ENCODE results near the gene CYB5R3. TPM values are rescaled to one million over a fixed set of nuclear protein-coding genes. Genes with fewer than 3 reads are reported as not detected.

The CYB5R3 gene
- total RNA-seq, 2 donors from 2014 or later = 125 to 455 TPM

- peak overlapping the region; percentile 96 to 97 for H3K27ac ChIP-seq
- DNase-seq (ENCODE audit: low spot score) = peak; percentile 46
- H3K4me3 ChIP-seq = peak overlapping the region; percentile 92
- no peaks in the 10 kb centered on the region for H3K9me3 ChIP-seq
- H3K4me1 ChIP-seq (replicated peaks) = peaks cover 45% of the 10 kb centered on the region
- no peaks in the 10 kb centered on the region for H3K36me3 ChIP-seq
- intact Hi-C loops (cut with DNase I) = no loop called here
- H3K27me3 ChIP-seq (replicated peaks; ENCODE audit: insufficient read depth) = no peaks in the 10 kb centered on the region
- WGBS = 2% methylated on average over 48 of the region's 49 CpGs
- TF ChIP-seq POLR2A (IDR thresholded peaks at IDR 0.05) (peak; percentile 77), CTCF (IDR thresholded peaks at IDR 0.05) (no peak), POLR2AphosphoS5 (IDR thresholded peaks at IDR 0.05) (no peak)
Observed at GRCh38 chr22:42648368-42649245, 585 bp downstream of the CYB5R3 start.

- intact Hi-C loops (cut with DNase I) = no loop called here
- 51% methylated on average over 4 of the region's 4 CpGs for WGBS
- TF ChIP-seq CTCF (IDR thresholded peaks at IDR 0.05) (no peak), POLR2A (IDR thresholded peaks at IDR 0.05) (no peak), POLR2AphosphoS5 (IDR thresholded peaks at IDR 0.05) (no peak)
- DNase-seq (ENCODE audit: low spot score) = no peak
- H3K36me3 ChIP-seq = no peaks in the 10 kb centered on the region
- H3K27ac ChIP-seq = peak overlapping the region; percentile 96 to 97
- peaks cover 45% of the 10 kb centered on the region for H3K4me1 ChIP-seq (replicated peaks)
- H3K9me3 ChIP-seq = no peaks in the 10 kb centered on the region
- H3K27me3 ChIP-seq (replicated peaks; ENCODE audit: insufficient read depth) = no peaks in the 10 kb centered on the region
- peak overlapping the region; percentile 92 for H3K4me3 ChIP-seq
Observed at GRCh38 chr22:42648017-42648367, 1.2 kb downstream of the CYB5R3 start.

GRCh38 chr22:42646569-42647525 is 2.3 kb downstream of the CYB5R3 start:
- WGBS = 15% methylated on average over 16 of the region's 16 CpGs
- Histone ChIP-seq H3K27me3 (replicated peaks; ENCODE audit: insufficient read depth) (no peaks in the 10 kb centered on the region), H3K4me1 (replicated peaks) (peaks cover 45% of the 10 kb centered on the region), H3K36me3 (no peaks in the 10 kb centered on the region), H3K9me3 (no peaks in the 10 kb centered on the region), H3K4me3 (peak overlapping the region; percentile 2 to 32), H3K27ac (peak overlapping the region; percentile 96 to 97)
- no peak for TF ChIP-seq CTCF (IDR thresholded peaks at IDR 0.05)
- peak; percentile 83 for TF ChIP-seq POLR2AphosphoS5 (IDR thresholded peaks at IDR 0.05)
- TF ChIP-seq POLR2A (IDR thresholded peaks at IDR 0.05) = peak; percentile 36
- intact Hi-C loops (cut with DNase I) = no loop called here
- peak; percentile 88 for DNase-seq (ENCODE audit: low spot score)

GRCh38 chr22:42645938-42646568 is 3.1 kb downstream of the CYB5R3 start:
- Histone ChIP-seq H3K27me3 (replicated peaks; ENCODE audit: insufficient read depth) (no peaks in the 10 kb centered on the region), H3K27ac (peak overlapping the region; percentile 96 to 97), H3K36me3 (no peaks in the 10 kb centered on the region), H3K4me1 (replicated peaks) (peaks cover 45% of the 10 kb centered on the region), H3K9me3 (no peaks in the 10 kb centered on the region), H3K4me3 (peak overlapping the region; percentile 2 to 32)
- TF ChIP-seq POLR2AphosphoS5 (IDR thresholded peaks at IDR 0.05) (no peak), POLR2A (IDR thresholded peaks at IDR 0.05) (peak; percentile 9)
- 28% methylated on average over 13 of the region's 13 CpGs for WGBS
- peak; percentile 57 for DNase-seq (ENCODE audit: low spot score)
- intact Hi-C loops (cut with DNase I) = no loop called here

Measured in prostate gland (tissue), 2 donors.